Activated T-cell treated with anti-CD3 and anti-CD28 coated beads for 24 hours (primary cell): ENCODE measurements around the gene SULT2B1.
"Not testable (repeated sequence)": the region's sequence is repeated elsewhere in the genome, so short reads cannot be mapped to it uniquely, and the experiment has no call there.

Experiments
- DNase-seq: peaks from one replicate; pipeline ENCODE4 v3.0.0-alpha.2; 2020; ENCODE audit warnings: low read depth

SULT2B1 gene

DNA sequence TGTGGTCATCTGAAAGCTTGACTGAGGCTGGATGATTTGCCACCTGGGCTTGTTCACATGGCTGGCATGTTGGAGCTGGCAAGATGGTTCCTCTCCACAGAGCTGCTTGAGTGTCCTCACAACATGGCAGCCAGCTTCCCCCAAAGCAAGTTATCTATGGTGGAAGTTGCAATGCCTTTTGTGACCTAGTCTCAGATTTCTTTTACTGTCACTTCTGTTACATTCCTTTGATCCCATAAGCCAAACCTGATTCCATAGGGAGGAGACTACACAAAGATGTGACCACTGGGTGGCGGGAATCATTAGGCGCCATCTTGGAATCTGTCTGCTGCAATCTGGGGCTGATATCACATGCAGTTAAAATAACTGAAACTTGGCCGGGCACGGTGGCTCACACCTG is 22.8 kb upstream of the SULT2B1 start:
- DNase-seq: no peak

DNA sequence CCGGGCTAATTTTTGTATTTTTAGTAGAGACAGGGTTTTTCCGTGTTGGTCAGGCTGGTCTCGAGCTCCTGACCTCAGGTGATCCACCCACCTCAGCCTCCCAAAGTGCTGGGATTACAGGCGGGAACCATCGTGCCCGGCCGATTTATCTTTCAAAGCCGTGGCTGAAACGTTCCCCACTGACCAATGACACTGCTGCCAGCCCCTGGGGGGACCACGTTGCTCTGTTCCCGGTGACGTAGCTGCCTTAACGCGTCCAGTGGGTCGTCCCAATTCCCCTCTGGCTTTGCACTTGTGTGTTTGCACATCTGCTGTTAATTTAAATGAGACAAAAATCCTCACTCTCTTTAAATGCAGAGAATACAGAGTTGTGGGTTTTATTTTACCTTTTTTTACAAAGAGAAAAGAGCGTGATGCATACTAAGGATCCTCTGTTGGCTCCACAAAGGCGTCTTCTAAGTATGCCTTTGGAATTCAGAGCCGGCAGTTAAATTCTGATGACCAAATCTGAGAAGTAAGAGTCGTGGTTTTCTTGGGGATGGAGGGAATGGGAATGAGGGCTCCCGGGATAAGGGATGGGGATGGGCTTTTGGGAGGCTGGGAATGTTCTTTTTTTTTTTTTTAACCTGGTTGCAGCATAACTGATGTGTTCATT is 21.8 kb upstream of the SULT2B1 start:
- DNase-seq: no peak

DNA sequence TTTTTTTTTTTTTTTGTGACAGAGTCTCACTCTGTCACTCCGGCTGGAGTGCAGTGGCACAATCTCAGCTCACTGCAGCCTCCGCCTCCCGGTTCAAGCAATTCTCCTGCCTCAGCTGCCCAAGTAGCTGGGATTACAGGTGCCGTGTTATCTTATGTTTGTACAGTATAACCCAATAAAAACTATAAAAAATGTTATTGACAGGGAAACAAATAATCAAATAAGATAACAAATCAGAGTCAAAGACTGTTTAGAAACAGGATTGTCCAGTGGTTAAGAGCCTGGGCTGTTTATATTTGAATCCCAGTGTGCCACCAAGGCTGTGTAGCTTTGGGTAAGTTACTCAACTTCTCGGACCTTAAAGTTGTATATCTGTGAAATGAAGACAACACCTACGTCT is 21.2 kb upstream of the SULT2B1 start:
- no peak for DNase-seq

DNA sequence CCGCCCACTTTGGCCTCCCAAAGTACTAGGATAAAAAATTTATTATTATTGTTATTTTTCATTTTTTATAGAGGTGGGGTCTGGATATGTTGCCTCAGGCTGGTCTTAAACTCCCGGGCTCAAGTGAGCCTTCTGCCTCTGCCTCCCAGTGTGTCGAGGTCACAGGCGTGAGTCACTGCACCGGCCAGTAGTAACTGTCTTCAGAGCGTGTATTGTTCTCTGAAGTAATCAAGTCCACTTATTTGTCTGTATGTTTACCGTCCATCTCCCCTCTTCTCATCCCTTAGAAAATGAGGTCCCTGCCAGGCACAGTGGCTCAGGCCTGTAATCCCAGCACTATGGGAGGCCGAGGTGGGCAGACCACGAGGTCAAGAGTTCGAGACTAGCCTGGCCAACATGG is 18.2 kb upstream of the SULT2B1 start:
- DNase-seq: no peak

DNA sequence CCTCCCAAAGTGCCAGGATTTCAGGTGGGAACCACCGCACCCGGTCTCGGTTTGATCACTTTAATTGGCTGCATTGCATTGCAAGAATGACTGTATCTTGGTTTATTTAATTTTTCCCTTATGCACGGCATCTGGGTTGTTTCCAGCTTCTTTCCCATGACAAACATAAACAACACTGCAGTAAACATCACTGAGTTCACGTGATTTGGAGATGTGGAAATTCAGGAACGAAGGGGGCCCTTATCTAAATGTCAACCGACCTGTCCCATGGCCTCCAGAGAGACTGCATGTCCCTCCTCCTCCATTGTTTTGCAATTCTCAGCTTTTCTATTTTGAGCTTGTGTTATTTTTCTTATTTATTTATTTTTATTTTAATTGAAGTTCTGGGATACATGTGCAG is 14.4 kb upstream of the SULT2B1 start:
- no peak for DNase-seq

DNA sequence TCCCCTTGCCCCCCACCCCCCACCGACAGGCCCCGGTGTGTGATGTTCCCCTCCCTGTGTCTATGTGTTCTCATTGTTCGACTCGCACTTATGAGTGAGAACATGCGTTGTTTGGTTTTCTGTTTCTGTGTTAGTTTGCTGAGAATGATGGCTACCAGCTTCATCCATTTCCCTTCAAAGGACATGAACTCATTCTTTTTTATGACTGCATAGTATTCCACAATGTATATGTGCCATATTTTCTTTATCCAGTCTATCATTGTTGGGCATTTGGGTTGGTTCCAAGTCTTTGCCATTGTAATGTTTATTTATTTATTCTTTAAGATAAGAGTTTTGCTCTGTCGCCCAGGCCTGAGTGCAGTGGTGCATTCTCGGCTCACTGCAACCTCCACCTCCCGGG is 13.9 kb upstream of the SULT2B1 start:
- DNase-seq: not testable (repeated sequence)

DNA sequence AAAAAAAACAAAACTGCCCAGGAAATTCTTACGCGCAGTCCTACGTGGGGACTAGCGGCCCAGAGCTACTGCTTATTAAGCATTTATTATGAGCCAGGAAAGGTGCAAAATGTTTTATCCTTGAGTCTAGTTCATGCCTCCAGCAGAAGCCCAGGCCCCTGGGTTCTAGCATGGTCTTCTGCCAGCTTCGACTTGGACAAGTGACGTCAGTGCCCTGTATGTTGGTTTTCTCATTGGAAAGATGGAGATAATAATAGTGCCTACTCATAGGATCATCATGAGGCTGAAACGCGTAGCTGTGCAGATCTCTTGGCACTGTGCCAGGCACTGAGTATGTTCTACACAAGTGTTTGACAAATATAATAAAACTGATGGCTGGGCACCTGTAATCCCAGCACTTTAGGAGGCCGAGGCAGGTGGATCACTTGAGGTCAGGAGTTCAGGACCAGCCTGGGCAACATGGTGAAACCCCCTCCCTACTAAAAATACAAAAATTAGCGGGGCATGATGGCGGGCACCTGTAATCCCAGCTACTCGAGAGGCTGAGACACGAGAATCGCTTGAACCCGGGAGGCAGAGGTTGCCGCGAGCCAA is 12.4 kb upstream of the SULT2B1 start:
- DNase-seq: no peak

DNA sequence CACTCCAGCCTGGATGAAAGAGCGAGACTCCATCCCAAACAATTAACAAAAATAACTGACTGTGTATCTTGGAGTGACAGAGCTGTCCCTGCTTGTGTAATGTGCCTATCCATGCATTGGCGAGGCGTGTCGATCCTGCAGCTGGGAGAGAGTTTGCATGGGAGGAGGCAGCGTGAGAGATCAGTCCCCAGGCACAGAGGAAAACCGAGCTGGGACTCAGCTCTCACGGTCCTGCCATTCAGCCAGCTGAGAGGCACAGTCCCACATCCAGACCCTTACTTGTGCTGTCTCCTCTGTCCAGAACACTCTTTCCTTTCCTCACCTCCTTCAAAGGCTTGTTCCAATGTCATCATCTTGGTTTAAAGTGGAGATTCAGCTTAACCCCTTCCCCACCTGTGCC is 11.9 kb upstream of the SULT2B1 start:
- DNase-seq: no peak

DNA sequence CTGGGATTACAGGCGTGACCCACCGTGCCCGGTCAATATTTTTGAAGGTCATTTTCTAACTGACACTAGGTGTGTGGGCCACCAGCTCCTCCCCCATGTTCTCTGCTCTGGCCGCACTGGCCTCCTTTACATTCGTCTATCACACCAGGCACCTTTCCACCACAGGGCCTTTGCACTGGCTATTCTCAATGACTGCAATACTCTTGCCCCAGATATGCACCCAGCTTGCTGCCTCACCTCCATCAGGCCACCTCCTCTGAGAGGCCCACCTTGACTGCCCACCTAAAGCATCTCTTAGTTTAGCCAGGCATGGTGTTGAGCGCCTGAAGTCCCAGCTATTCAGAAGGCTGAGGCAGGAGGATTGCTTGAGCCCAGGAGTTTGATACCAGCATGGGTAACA is 10.2 kb upstream of the SULT2B1 start:
- no peak for DNase-seq

DNA sequence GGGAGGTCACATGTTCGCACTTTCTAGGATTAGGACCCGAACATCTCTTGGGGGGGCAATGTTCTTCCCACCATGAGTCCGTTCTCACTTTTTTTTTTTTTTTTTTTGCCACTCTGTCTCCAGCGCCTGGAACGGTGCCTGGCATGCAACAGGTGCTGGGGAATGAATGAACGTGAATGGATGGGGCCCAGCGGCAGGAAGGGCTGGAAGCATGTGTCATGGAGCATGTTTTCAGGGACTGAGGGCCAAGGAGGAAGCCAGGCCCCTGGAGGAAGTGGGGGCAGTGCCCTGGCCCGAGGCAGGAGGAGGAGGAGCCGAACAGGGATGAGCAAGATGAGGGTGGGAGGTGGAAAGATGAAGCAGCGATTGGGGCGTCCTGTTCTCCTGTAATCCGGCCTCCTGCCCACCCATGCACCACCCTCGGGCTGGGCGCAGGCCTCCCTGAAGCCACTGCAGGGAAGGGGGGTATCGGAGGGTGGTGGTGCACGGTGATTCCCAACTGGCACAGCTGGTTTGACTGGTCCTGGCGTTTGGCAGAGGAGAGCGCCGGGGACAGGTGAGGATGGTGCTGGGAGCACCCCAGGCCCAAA is 8.8 kb upstream of the SULT2B1 start:
- no peak for DNase-seq

DNA sequence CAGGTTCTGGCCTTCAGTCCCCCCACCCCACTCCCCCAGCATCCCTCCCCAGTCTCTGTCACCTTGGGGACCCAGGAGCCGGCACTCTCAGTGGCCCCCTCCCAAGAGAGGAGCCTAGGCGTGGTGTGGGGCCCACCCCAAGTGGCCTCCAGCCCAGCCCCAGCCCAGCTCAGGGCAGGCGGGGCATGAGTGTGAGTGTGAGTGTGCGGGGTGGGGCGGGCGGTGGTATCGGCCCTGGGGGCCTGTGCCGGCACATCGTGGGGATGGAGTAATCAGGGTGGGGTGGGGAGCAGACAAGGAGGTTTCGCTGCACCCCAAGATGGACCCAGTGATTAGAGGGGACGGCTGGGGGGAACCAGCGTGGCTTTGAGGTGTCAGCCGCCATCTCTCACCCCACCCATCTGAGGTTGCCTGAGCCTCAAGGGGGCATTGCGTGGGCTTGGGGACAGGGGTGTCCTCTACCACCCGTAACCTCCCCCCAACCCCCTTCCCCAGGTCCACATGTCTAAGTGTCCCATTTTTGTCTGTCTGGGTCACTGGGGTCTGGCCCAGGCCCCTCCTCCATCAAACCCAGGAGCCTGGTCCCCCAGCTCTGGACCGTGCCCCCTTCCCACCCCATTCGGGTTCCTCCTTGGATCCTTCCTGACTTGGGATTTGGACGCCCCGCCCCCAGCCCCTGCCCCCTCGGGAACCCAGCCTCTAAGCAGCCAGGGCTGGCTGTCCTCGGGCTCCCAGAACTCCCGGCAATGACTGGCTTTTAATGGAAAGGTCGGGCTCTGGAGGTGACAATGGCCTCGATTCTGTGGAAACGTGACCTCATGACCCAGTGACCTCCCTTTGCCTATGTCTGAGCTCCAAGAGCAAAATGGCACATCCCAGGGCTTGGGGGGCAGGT is 6.9 kb upstream of the SULT2B1 start:
- no peak for DNase-seq

DNA sequence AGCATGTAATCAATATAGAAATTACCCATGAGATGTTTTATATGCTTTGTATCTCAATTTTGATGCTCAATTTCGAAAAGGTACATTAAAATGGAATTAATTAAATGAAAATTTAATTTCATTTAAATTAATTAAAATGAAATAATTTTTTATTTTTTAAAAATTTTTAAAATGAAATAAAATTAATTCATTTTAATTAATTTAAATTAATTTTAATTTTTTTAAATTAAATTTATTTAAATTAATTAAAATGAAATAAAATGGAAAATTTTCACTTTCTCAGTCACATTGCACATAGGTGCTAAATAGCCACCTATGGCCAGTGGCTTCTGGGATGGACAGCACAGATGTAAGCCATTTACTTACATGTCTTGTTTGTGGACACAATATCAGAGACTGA is 4.2 kb upstream of the SULT2B1 start:
- no peak for DNase-seq

DNA sequence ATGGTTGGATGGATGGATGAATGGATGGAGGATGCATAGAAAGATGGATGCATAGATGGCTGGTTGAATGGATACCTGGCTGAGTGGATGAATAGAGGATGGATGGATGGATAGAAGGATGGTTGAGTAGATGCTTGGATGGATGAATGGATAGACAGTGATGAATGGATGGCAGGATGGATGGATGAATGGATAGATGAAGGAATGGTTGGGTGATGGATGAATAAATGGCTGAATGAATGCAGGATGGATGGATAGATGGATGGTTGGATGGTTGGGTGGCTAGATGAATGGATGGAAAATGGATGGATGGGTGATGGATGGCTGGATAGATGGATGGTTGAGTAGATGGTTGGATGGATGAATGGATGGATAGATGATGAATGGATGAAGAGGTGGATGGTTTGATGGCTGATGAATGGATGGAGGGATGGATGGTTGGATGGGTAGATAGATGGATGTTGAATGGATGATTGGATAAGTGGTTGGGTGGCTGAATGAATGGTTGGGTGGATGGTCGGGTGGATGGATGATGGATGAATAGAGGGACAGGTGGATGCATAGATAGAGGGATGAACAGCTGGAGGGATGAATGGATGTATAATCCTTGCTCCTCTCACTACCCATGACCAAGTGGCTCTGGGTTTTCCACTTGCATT is 3.6 kb upstream of the SULT2B1 start:
- no peak for DNase-seq

DNA sequence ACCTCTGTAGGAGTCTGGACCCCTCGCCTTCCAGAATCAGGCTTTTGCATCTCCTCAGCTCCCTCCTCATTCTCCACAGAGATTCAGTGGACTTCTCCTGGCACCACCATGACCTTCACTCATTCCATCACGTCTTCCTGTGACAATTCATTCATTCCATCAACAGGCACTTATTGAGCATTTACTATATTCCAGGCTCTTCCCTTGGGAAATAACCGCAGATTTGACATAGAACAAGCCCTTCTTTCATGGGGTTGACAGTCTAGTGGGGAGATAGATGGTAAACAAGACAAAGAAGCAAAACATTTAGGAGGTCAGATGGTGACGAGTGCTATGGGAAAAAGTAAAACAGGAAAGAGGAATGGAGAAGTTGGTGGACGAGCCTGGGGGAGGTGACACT is 2.6 kb upstream of the SULT2B1 start:
- DNase-seq: no peak

DNA sequence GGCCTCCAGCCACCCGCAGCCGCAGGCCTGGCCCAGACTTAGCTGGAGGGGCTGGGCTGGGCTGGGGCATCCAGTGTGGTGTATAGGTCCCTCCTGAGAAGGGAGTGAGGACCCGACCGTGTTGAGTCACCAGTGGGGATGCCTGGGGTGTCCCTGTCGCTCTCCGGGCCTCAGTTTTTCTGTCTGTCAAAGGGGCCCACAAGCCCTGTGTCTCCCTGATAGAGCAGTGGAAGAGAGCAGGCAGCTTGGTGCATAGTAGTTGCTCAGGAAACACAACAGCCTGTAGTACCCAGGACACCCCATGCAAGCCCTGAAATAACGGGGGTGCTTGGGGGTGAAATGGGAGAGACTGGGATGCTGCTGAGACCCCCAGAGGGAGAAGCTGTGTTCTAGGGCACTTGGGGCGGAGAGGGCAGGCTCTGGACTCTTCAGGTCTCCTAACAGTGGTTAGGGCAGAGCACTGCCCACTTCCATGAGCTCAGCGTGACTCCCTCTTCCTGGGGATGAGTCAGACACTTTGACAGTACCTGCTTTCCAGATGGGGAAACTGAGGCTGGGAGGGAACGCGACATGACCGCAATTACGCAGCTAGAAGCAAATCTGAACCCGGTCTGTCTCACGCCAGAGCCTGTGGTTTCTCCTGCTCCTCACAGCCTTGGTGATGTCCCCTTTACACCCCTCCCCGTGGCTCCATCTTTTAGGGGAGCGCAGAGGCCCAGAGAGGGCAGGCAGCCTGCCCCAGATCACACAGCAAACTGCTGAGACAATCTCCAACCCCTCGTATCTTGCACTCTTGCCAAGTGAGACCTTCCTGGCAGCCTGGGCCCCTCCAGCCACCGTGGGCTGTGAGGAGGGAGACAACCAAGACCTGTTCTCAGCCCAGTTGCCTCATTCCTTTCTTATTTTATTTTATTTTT is 692 bp downstream of the SULT2B1 start:
- no peak for DNase-seq

DNA sequence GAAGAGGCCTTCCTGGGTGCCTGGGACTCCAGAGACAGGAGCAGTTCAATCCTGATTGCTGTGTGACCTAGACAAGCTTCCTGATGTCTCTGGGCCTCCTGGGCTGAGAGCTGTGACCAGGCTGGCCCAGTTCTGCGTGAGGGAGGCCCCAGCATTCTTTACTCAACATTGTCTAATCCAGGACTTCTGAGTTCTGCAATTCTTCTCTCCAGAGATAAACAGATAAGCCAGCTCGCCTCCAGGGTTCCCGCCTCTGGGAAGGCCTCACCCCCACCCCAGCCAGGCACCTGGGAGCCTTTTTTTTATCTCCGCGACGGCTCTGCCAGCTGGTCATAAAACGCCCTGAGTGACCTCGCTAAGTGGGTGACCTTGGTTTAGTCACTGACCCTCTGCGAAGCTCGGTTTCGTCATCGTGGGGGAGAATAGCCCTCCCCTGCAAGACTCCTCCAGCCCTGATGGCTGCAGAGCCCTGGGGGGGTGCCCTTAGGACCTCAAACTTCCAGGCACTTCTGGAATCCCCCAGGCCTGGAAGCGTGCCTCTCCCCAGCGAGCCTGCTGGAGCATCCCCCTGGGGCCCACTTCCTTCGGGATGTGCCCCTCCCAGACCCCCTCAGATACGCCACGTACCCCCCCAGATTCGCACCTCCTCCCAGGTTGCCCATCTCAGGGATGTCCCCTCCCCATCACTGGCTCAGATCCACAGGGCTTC is 1.9 kb downstream of the SULT2B1 start:
- DNase-seq: no peak

DNA sequence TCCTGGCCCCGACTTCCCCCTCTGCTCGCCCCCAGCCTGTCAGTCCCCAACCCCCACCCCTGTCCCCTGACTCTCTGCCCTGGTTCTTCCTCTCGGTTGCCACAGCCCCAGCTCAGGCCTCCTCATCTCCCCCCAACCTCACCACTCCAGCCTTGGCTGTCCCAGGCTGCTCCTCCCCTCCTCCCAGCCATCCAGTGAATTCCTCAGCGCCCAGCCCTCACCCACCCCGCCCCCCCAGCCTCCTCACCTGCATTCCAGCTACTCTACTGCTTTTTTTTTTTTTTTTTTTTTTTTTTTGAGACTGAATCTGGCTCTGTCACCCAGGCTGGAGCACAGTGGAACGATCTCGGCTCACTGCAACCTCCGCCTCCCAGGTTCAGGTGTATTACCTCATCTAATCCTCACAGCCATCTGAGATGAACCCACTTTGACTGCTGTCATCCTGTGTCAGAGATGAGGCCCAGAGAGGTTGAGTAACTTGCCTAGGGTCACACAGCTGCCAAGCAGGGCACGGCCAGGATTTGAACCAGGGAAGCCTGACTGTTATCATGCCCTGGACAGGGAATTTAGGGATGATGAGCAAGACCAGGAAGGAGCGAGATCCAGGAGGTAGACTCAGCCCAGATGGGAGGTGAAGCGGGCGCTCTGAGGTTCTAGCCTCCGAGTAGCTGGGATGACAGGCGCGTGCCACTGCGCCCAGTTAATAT is 2.6 kb downstream of the SULT2B1 start:
- no peak for DNase-seq

DNA sequence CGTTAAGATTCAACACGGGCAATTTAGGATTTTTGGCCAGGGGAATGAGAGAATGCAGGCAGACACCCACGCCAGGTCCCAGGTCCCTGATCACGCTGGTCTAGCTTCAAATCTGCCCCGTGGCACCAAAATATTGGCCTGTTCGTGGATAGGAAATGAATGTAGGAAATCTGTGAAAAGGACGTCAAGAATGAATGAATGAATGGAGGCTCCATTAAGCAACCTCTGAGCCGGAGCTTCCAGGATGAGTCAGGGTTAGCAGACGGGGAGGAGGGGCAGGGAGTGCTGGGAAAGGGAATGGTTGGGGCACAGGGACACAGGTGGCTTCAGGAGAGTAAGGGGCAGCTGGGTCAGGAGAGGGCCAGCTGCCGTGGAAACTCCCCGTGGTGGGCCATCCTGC is 4.2 kb downstream of the SULT2B1 start:
- no peak for DNase-seq

DNA sequence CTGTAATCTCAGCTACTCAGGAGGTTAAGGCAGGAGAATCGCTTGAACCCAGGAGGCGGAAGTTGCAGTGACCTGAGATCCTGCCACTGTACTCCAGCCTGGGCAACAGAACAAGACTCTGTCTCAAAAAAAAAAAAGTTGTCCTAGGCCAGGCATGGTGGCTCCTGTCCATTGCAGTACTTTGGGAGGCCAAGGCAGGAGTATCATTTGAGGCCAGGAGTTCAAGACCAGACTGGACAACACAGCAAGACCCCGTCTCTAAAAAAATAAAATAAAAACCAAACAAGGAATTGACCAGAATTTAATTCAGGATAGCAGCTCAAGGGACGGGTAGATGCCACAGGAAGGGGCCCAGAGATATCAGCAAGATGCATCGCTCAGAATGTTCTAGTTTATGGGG is 4.9 kb downstream of the SULT2B1 start:
- no peak for DNase-seq
